Suprapubic skin (tissue), 4 donors: ENCODE results near the gene GRIA4. TPM values are rescaled to one million over a fixed set of nuclear protein-coding genes. Genes with fewer than 3 reads are reported as not detected.

Source experiments
- DNase-seq, 2 donors: peaks; one replicate each; pipeline ENCODE4 v3.0.0-alpha.2; 2019; ENCODE audit warnings: low spot score in 2 of 2
- H3K27ac ChIP-seq: fragments of 200-600 bp; sonication (generic); one replicate; pipeline ENCODE4 v1.5.1; 2019
- H3K27me3 ChIP-seq: fragments of 200-600 bp; sonication (generic); one replicate; pipeline ENCODE4 v1.5.1; 2019
- H3K36me3 ChIP-seq: fragments of 200-600 bp; sonication (generic); one replicate; pipeline ENCODE4 v1.5.1; 2019
- H3K4me1 ChIP-seq: fragments of 200-600 bp; sonication (generic); one replicate; pipeline ENCODE4 v1.5.1; 2019
- H3K4me3 ChIP-seq: fragments of 200-600 bp; sonication (generic); one replicate; pipeline ENCODE4 v1.5.1; 2019; ENCODE audit warnings: mild to moderate bottlenecking
- H3K9me3 ChIP-seq: fragments of 200-600 bp; sonication (generic); one replicate; pipeline ENCODE4 v1.5.1; 2019
- CTCF ChIP-seq, 2 donors: fragments of 200-600 bp in 1 of 2; fragments of 450-650 bp in 1 of 2; sonication (generic) in 1 of 2; IDR thresholded peaks; one replicate each; pipeline ENCODE4 v1.5.1; 2016 to 2019; ENCODE audit warnings: antibody characterized with exemption in 2 of 2, mild to moderate bottlenecking in 1 of 2, moderate library complexity in 1 of 2
- EP300 ChIP-seq: sonication (generic); formaldehyde crosslinking; IDR thresholded peaks from one replicate; pipeline ENCODE4 v1.6.1; 2017; ENCODE audit warnings: antibody characterized with exemption
- POLR2A ChIP-seq, 2 donors: fragments of 450-650 bp; IDR thresholded peaks; one replicate each; pipeline ENCODE4 v1.6.1; 2017; ENCODE audit warnings: antibody characterized with exemption in 2 of 2, mild to moderate bottlenecking in 2 of 2, moderate library complexity in 2 of 2
- POLR2AphosphoS5 ChIP-seq, 3 donors: sonication (generic); formaldehyde crosslinking; IDR thresholded peaks; one replicate each; pipeline ENCODE4 v1.6.1; 2017; ENCODE audit warnings: antibody characterized with exemption in 3 of 3
- WGBS: methylation state at CpG from one replicate; pipeline ENCODE4 v1.1.5; 2018; 5-methylcytosine and 5-hydroxymethylcytosine counted together
- total RNA-seq, 4 donors: library from RNA; depleted of rRNA; stranded (reverse); fragments of >200 nt; gene quantifications; one replicate each; pipeline ENCODE4 v1.1.0, GENCODE V29; 2016

Gene GRIA4
- total RNA-seq, result 1 to 10 TPM; 1.1 to 2.3 (median 1.8) TPM

DNA sequence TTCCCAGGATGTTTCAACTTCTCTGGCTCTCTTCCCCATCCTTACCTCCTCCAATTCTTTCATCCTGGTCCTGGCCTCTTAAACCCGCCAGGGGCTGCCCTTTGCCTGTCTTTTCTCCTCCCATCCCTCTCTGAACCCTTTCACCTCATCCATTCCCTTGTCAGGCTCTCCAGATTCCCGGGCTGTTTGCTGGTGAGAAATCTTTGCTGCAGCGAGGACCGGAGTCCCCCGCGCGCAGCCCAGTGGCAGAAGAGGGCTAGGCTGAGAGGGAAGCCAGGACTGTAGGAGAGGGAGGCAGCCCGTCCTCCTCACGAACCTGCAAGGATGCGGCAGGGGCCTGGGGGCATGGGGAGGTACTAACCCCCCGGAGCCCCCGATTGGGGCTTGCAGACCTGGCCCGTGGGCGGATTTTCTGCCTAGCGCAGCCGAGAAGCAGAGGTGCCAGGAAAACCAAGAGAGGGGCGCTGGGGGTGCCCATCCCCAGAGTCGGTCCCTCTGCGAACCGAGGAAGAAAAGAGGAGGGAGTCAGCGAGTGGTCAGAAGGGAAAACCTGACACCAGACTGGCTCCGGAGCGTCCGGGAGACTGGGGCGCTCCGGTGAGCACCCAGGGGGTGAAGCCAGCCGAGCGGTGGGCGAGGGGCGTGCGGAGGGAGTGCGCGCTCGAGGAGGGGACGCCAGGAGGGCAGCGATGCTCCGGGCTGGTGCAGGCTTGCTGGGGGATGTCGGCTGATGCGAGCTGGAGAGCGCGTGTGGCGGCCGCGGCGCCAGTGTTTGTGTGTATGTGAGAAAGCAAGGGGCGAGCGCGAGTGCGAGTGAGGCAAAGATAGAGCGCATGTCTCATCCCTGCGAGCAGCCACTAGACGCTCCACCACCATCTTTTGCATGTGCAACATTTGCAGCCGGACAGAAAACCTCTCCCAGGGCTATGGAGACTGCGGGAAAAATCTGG lies at the start of gene GRIA4:
Gene GRIA4 (plus strand): TSS at position 242 of the 950 bp plus-strand sequence. CDS start 925 bp downstream, outside the sequence.
- no peaks in the 10 kb centered on the region for H3K36me3 ChIP-seq
- peaks cover 17% of the 10 kb centered on the region for H3K4me1 ChIP-seq
- 1% methylated on average over 49 of the region's 54 CpGs for WGBS
- peaks cover 28% of the 10 kb centered on the region for H3K27me3 ChIP-seq
- no peak within 1 kb of the TSS for H3K27ac ChIP-seq
- TF ChIP-seq POLR2A (IDR thresholded peaks at IDR 0.05), result no peak
- TF ChIP-seq EP300, result no peak
- no peak for TF ChIP-seq POLR2AphosphoS5 (IDR thresholded peaks at IDR 0.05)
- no peak for TF ChIP-seq CTCF (IDR thresholded peaks at IDR 0.05)
- DNase-seq, result peak; percentile 58 to 80
- no peaks in the 10 kb centered on the region for H3K9me3 ChIP-seq
- peak within 1 kb of the TSS; percentile 50 for H3K4me3 ChIP-seq

DNA sequence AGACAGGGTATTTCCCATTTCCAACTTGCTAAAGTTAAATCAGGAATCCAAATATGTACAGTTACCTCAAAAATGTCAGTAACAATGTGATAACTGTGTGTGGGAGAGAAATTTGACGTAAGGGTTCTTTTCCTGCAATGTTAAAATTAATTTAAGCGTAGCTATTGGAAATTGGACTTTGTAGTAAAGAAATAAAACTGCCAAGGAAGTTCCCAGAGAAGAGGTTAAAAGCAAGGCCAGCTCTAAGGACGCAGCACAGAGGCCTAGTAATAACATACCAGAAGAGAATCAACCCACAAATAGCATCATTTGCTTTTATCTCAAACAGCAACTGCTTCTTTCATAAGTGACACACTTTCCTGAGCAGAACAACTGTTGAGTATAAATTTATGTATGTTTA lies 36.8 kb upstream of the GRIA4 start:
- no peaks in the 10 kb centered on the region for H3K36me3 ChIP-seq
- H3K4me1 ChIP-seq, result no peaks in the 10 kb centered on the region
- no peak overlapping the region for H3K27ac ChIP-seq
- no peak overlapping the region for H3K4me3 ChIP-seq
- H3K27me3 ChIP-seq, result no peaks in the 10 kb centered on the region
- TF ChIP-seq POLR2A (IDR thresholded peaks at IDR 0.05) (no peak), CTCF (IDR thresholded peaks at IDR 0.05) (no peak), POLR2AphosphoS5 (IDR thresholded peaks at IDR 0.05) (no peak), EP300 (no peak)
- WGBS, result 79% methylated on average over 3 of the region's 3 CpGs
- no peaks in the 10 kb centered on the region for H3K9me3 ChIP-seq
- DNase-seq, result no peak

- Histone ChIP-seq H3K4me1 (no peaks in the 10 kb centered on the region), H3K27me3 (no peaks in the 10 kb centered on the region), H3K36me3 (no peaks in the 10 kb centered on the region), H3K27ac (no peak overlapping the region), H3K9me3 (no peaks in the 10 kb centered on the region), H3K4me3 (no peak overlapping the region)
- no peak for TF ChIP-seq CTCF (IDR thresholded peaks at IDR 0.05)
- no peak for TF ChIP-seq EP300
- TF ChIP-seq POLR2AphosphoS5 (IDR thresholded peaks at IDR 0.05), result no peak
- TF ChIP-seq POLR2A (IDR thresholded peaks at IDR 0.05), result no peak
- DNase-seq, result no peak
- WGBS, result 92% methylated on average over 3 of the region's 3 CpGs
Observed at GRCh38 chr11:105574974-105575373, 34.9 kb upstream of the GRIA4 start.

DNA sequence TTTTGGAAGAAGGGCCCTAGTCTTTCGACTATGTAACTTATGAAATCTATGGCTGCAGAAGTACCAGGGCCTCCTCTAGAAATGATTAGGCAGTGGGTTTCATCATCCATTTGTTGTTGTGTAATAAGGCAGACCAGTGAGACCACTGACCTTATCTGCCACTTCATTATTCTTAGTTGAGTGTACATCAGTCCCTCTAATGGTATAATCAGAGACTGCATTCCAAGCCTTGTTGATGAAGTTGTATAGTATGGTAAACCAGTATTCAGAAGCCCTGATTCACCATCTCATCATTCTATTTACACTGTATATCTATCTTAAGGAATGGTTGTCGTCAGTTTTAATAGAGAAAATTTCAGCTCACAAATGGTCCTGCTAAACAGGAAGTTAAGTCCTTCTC lies 32.2 kb upstream of the GRIA4 start:
- 83% methylated on average over 2 of the region's 2 CpGs for WGBS
- DNase-seq, result no peak
- H3K36me3 ChIP-seq, result no peaks in the 10 kb centered on the region
- no peaks in the 10 kb centered on the region for H3K4me1 ChIP-seq
- no peak overlapping the region for H3K27ac ChIP-seq
- H3K4me3 ChIP-seq, result no peak overlapping the region
- TF ChIP-seq POLR2A (IDR thresholded peaks at IDR 0.05) (no peak), EP300 (no peak), POLR2AphosphoS5 (IDR thresholded peaks at IDR 0.05) (no peak), CTCF (IDR thresholded peaks at IDR 0.05) (no peak)
- H3K9me3 ChIP-seq, result no peaks in the 10 kb centered on the region
- H3K27me3 ChIP-seq, result no peaks in the 10 kb centered on the region

DNA sequence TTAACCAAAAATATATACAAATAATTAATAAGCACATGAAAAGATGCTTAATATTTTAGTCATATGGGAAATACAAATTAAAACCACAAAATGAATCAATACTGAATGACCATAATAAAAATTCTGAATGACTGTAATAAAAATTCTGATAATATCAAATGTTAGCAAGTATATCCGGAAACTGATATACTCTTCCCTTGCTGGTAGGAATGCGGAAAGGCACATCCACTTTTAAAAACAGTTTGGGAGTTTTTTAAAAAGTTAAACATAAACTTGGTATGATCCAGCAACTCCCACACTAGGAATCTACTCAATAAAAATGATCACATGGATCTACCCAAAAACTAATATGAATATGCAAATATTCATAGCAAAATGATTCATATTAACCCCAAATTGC lies 30.8 kb upstream of the GRIA4 start:
- Histone ChIP-seq H3K9me3 (no peaks in the 10 kb centered on the region), H3K36me3 (no peaks in the 10 kb centered on the region), H3K27me3 (no peaks in the 10 kb centered on the region), H3K27ac (no peak overlapping the region), H3K4me1 (no peaks in the 10 kb centered on the region), H3K4me3 (no peak overlapping the region)
- no peak for DNase-seq
- TF ChIP-seq CTCF (IDR thresholded peaks at IDR 0.05) (no peak), POLR2A (IDR thresholded peaks at IDR 0.05) (no peak), POLR2AphosphoS5 (IDR thresholded peaks at IDR 0.05) (no peak), EP300 (no peak)
- WGBS, result 88% methylated on average over 2 of the region's 2 CpGs
